GM12878 (cell line): Measurements from ENCODE around the gene GMDS. TPM values are rescaled to one million over a fixed set of nuclear protein-coding genes. Genes with fewer than 3 reads are reported as not detected.

Source experiments
- ATAC-seq: fragments of 200-7000 bp; cut with Tn5 transposase; 3 replicates; pipeline ENCODE4 v1.9.1; 2020; ENCODE audit warnings: mild to moderate bottlenecking, moderate library complexity
- BruUV-seq: library from RNA; stranded (reverse); fragments of 400-500 nt; replicated peaks from 2 replicates; lab custom pipeline; 2021; lab: Mats Ljungman, UMichigan
- CTCF ChIA-PET: fragments of 300-600 bp; sonication (Branson Sonifier 250); formaldehyde crosslinking; extraction: SDS; loops from one replicate; lab custom pipeline; 2021; ENCODE audit warnings: inconsistent platforms; lab: Yijun Ruan, JAX
- POLR2A ChIA-PET: fragments of 350-600 bp; formaldehyde crosslinking; extraction: SDS; loops from one replicate; lab custom pipeline; 2021; ENCODE audit warnings: inconsistent platforms; lab: Charles Lee
- RAD21 ChIA-PET: fragments of 300-600 bp; sonication (Branson Sonifier 250); formaldehyde crosslinking; loops from one replicate; lab custom pipeline; 2023; ENCODE audit warnings: antibody characterized with exemption; ENCODE audit not compliant: unreplicated experiment; lab: Charles Lee
- SMC1A ChIA-PET: fragments of 300-600 bp; sonication (Branson Sonifier 250); formaldehyde crosslinking; loops from one replicate; lab custom pipeline; 2023; ENCODE audit not compliant: unreplicated experiment, uncharacterized antibody; lab: Charles Lee
- DNase-seq: peaks from one replicate; pipeline ENCODE4 v3.0.0-alpha.2; 2011; ENCODE audit warnings: low read depth, low spot score
- FAIRE-seq: peaks from 3 replicates; lab custom pipeline; 2011; peaks lifted over from hg19 to GRCh38; lab: Jason Lieb, UNC
- H2AFZ ChIP-seq: 2 replicates; pipeline ENCODE4 v1.6.0; 2011; ENCODE audit warnings: low read depth, low read length, control low read depth; ENCODE audit not compliant: control insufficient read depth
- H3K27ac ChIP-seq: 2 replicates; pipeline ENCODE4 v1.5.1; 2011; ENCODE audit warnings: control low read depth; ENCODE audit not compliant: control insufficient read depth, insufficient read depth
- H3K27me3 ChIP-seq, 2 experiments: replicated peaks in 1 of 2; 2 replicates each; pipeline versions ENCODE4 v1.6.0 to v1.6.1; 2011; ENCODE audit warnings: low read length in 1 of 2; ENCODE audit not compliant: control insufficient read depth in 2 of 2, insufficient read depth in 2 of 2
- H3K36me3 ChIP-seq, 2 experiments: 2 replicates each; pipeline ENCODE4 v1.5.1; 2011; ENCODE audit warnings: low read length in 1 of 2; ENCODE audit not compliant: control insufficient read depth in 2 of 2, insufficient read depth in 2 of 2
- H3K4me1 ChIP-seq: 2 replicates; pipeline ENCODE4 v1.6.1; 2011; ENCODE audit warnings: mild to moderate bottlenecking, low read length, moderate library complexity, mixed read lengths; ENCODE audit not compliant: control insufficient read depth, insufficient read depth
- H3K4me2 ChIP-seq: 2 replicates; pipeline ENCODE4 v1.6.0; 2011; ENCODE audit warnings: control low read depth; ENCODE audit not compliant: control insufficient read depth, insufficient read depth
- H3K4me3 ChIP-seq: fragments of 200-600 bp; sonication (generic); 2 replicates; pipeline ENCODE4 v1.5.1; 2016
- H3K79me2 ChIP-seq: 2 replicates; pipeline ENCODE4 v1.6.0; 2011; ENCODE audit warnings: low read length; ENCODE audit not compliant: control insufficient read depth, insufficient read depth
- H3K9ac ChIP-seq: 2 replicates; pipeline ENCODE4 v1.8.0; 2011; ENCODE audit warnings: low read length, control low read depth, mixed read lengths; ENCODE audit not compliant: control insufficient read depth, insufficient read depth
- H3K9me3 ChIP-seq: replicated peaks from 3 replicates; pipeline ENCODE4 v1.5.1; 2011; ENCODE audit warnings: mild to moderate bottlenecking, low read length; ENCODE audit not compliant: control insufficient read depth, insufficient read depth
- H4K20me1 ChIP-seq: 2 replicates; pipeline ENCODE4 v1.6.0; 2011; ENCODE audit not compliant: control insufficient read depth, insufficient read depth
- ATF3 ChIP-seq: IDR thresholded peaks from 2 replicates; pipeline ENCODE4 v1.6.1; 2011; ENCODE audit warnings: low read depth, mild to moderate bottlenecking, low read length, moderate library complexity, borderline replicate concordance; ENCODE audit errors: extremely low read depth
- CTCF ChIP-seq, 3 experiments: IDR thresholded peaks in 2 of 3; conservative IDR thresholded peaks in 1 of 3; 2 replicates each; pipeline ENCODE4 v1.5.1; 2011; ENCODE audit warnings: low read depth in 3 of 3, low read length in 3 of 3, mild to moderate bottlenecking in 3 of 3, control low read depth in 2 of 3, moderate library complexity in 2 of 3, inconsistent platforms in 1 of 3, mixed read lengths in 1 of 3; ENCODE audit not compliant: control insufficient read depth in 2 of 3, insufficient read depth in 1 of 3; ENCODE audit errors: extremely low read depth in 1 of 3
- E2F4 ChIP-seq: IDR thresholded peaks from 2 replicates; pipeline ENCODE4 v1.6.1; 2012; ENCODE audit warnings: low read depth, low read length, improper control_type of control experiment
- EGR1 ChIP-seq, 2 experiments: IDR thresholded peaks; 1 replicate in 1 of 2; 2 replicates in 1 of 2; pipeline ENCODE4 v1.6.1; 2011 to 2012; ENCODE audit warnings: low read depth in 2 of 2, low read length in 2 of 2, borderline replicate concordance in 1 of 2, mild to moderate bottlenecking in 1 of 2, moderate library complexity in 1 of 2
- EZH2 ChIP-seq: IDR thresholded peaks from 2 replicates; pipeline ENCODE4 v1.6.1; 2012; ENCODE audit warnings: low read depth, mild to moderate bottlenecking, control low read depth, inconsistent platforms, low read length, borderline replicate concordance; ENCODE audit not compliant: control insufficient read depth
- HCFC1 ChIP-seq: fragments of 150-350 bp; IDR thresholded peaks from 2 replicates; pipeline ENCODE4 v1.6.1; 2014; ENCODE audit warnings: low read length
- IKZF1 ChIP-seq: fragments of 450-650 bp; conservative IDR thresholded peaks from 2 replicates; pipeline ENCODE4 v1.6.1; 2017; ENCODE audit warnings: antibody characterized with exemption, mild to moderate bottlenecking
- TCF12 ChIP-seq: IDR thresholded peaks from 2 replicates; pipeline ENCODE4 v1.6.1; 2011; ENCODE audit warnings: low read depth, mild to moderate bottlenecking, low read length
- USF1 ChIP-seq: IDR thresholded peaks from 2 replicates; pipeline ENCODE4 v1.6.1; 2011; ENCODE audit warnings: borderline replicate concordance, low read depth, mild to moderate bottlenecking, moderate library complexity, mixed read lengths, low read length; ENCODE audit not compliant: insufficient read depth; ENCODE audit errors: extremely low read length
- YY1 ChIP-seq: IDR thresholded peaks from 2 replicates; pipeline ENCODE4 v1.6.1; 2011; ENCODE audit warnings: low read depth, mild to moderate bottlenecking, low read length
- ZBTB33 ChIP-seq: fragments of 450-650 bp; IDR thresholded peaks from 2 replicates; pipeline ENCODE4 v1.6.1; 2017; ENCODE audit warnings: mild to moderate bottlenecking
- ZNF687 ChIP-seq: fragments of 450-650 bp; IDR thresholded peaks from 2 replicates; pipeline ENCODE4 v1.6.1; 2017; ENCODE audit warnings: mild to moderate bottlenecking, moderate library complexity
- WGBS: methylation state at CpG from one replicate; pipeline ENCODE4 v1.1.6; 2016; ENCODE audit warnings: low lambda C conversion rate; ENCODE audit not compliant: insufficient replicate concordance, insufficient coverage; ENCODE audit errors: missing lambda C conversion rate; 5-methylcytosine and 5-hydroxymethylcytosine counted together
- in situ Hi-C: fragments of 300-500 bp; cut with MboI; formaldehyde crosslinking; loops from 9 replicates; pipeline ENCODE4 v1.14.3; 2018; ENCODE audit warnings: mixed read lengths
- intact Hi-C: fragments of 100-400 bp; cut with micrococcal nuclease; formaldehyde crosslinking; loops from one replicate; pipeline ENCODE4 v1.14.2; 2022; ENCODE audit not compliant: unreplicated experiment
- polyA plus RNA-seq, 11 experiments: library from polyadenylated mRNA; depleted of rRNA in 4 of 11; unstranded in 6 of 11; stranded (reverse) in 5 of 11; fragments of >200 nt; fragmentation: Nextera tagmentation in 4 of 11; fragmentation: Illumina TruSeq in 1 of 11; extraction: Ambion mirVana in 4 of 11; extraction: Trizol in 1 of 11; gene quantifications; 1 replicate in 1 of 11; 2 replicates in 10 of 11; pipeline versions ENCODE4 v1.2.1 to v1.2.3, GENCODE V29; 2011 to 2016; ENCODE audit warnings: inconsistent platforms in 2 of 11, missing spikeins in 2 of 11, low read depth in 1 of 11
- total RNA-seq, 4 experiments: library from RNA; depleted of rRNA in 3 of 4; stranded (reverse); fragments of >200 nt in 3 of 4; fragmentation: Illumina TruSeq in 1 of 4; extraction: Trizol in 1 of 4; gene quantifications; 2 replicates each; pipeline versions ENCODE4 v1.2.1 to v1.2.3, GENCODE V29; 2013 to 2021

Gene GMDS
- total and polyA plus RNA-seq, 10 of the 15 experiments (the other 5 are each of a cell fraction or from before 2014, with no cell fraction given) = 0.61 to 53.8 (median 29.3) TPM

GRCh38 chr6:1603708-1604107, 641.7 kb downstream of the GMDS start:
- intact Hi-C loops = loop anchor here (1.0 to 10.0 kb wide), 4 partner anchors 171 to 751 kb away; no protein-coding TSS in a partner anchor
- FAIRE-seq (no peak), DNase-seq (no peak), ATAC-seq (no peak)
- 70% methylated on average over 14 of the region's 15 CpGs for WGBS
- Histone ChIP-seq H3K9me3 (no peaks in the 10 kb centered on the region), H3K4me1 (peaks cover 10% of the 10 kb centered on the region), H3K4me3 (no peak overlapping the region), H3K27me3 (peaks cover 29 to 45% of the 10 kb centered on the region in 2 experiments), H3K9ac (no peak overlapping the region), H3K4me2 (no peak overlapping the region), H2AFZ (no peak overlapping the region), H3K27ac (no peak overlapping the region), H3K79me2 (no peaks in the 10 kb centered on the region), H3K36me3 (no peaks in the 10 kb centered on the region), H4K20me1 (0 out of 2 replicates have a peak, but pooled peaks cover 3% of the 10 kb centered on the region)
- ChIA-PET RAD21 (no interaction called here), SMC1A (no interaction called here), POLR2A (no interaction called here), CTCF (interaction anchor here (1.0 to 1.2 kb wide), 2 partner anchors 251 to 501 kb away, joined by 3 to 4 read pairs; no protein-coding TSS in a partner anchor)
- BruUV-seq = no TSS peak
- in situ Hi-C loops = loop anchor here (5.0 kb wide), 1 partner anchor 504 kb away; no protein-coding TSS in a partner anchor
- TF ChIP-seq ZNF687 (no peak), IKZF1 (no peak), USF1 (no peak), ATF3 (no peak), HCFC1 (no peak), EGR1 (IDR thresholded peaks at IDR 0.05; ENCODE audit: borderline replicate concordance in 1 of 2, low read depth in 2 of 2, low read length in 2 of 2) (no peak), YY1 (no peak), TCF12 (no peak), EZH2 (no peak), E2F4 (no peak), CTCF (IDR thresholded peaks at IDR 0.05 in 2 of 3, conservative IDR thresholded peaks at IDR 0.05 in 1 of 3; ENCODE audit: control insufficient read depth in 2 of 3, extremely low read depth in 1 of 3, insufficient read depth in 1 of 3, low read depth in 3 of 3, low read length in 3 of 3) (no peak), ZBTB33 (no peak)
